ENCODE results near the gene RFC4.
A peak's percentile ranks its signal among the peaks of the same experiment; 100 is the strongest.
"Not testable (repeated sequence)": the region's sequence is repeated elsewhere in the genome, so short reads cannot be mapped to it uniquely, and the experiment has no call there.

Gene RFC4, protein sequence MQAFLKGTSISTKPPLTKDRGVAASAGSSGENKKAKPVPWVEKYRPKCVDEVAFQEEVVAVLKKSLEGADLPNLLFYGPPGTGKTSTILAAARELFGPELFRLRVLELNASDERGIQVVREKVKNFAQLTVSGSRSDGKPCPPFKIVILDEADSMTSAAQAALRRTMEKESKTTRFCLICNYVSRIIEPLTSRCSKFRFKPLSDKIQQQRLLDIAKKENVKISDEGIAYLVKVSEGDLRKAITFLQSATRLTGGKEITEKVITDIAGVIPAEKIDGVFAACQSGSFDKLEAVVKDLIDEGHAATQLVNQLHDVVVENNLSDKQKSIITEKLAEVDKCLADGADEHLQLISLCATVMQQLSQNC

DNA sequence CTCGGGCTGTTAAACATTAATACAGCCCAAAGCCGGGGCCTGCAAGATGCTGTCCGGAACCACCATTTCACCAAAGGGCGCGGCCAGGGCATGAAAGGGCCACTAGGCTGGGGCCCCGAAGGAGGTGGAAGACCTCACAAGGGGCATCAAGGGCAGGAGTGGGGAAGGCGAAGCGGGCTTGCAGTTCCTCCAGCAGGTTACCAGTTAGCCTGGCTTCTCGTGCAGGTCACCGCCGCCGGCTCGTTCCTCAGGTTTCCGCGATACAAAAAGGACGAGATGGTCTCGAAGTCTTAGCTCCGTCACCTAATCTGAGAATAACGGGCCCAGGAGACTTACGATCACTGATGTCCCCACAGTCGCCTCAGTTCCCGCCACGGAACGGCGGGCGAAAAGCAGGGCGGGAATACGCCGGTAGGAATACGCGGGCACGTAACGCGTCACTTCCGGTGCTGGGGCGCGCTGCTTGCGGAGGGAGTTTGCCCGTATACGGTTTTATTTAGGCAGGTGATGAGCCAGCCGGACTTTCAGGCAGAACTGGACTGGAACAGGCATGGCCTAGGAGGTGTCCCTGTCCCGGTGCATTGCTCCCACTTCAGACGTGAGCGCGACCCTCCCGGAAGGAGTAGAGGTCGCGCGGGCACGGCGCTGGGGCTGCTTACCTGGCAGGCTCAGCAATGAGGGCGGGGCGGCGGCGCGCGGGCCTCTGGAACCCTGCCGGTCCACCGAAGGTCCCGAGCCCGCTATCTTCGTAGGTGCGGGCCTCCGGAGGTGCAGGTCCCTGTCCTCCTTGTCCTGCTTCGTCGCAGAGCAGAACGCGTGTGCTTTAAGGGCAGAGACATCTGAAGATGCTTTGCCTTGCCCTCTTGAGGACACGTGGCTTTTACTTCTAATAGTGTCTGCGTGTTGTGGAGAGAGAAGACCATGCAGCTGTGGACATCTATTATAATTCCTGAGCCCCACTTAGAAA, at the start of gene RFC4:
TSS of gene RFC4 (minus strand) at position 394 of the 967 bp plus-strand sequence. CDS start 1,769 bp downstream, outside the sequence.
- Histone ChIP-seq H3K4me3 (ENCODE audit: low read length in 2 of 2) (peak within 1 kb of the TSS; percentile 82 to 99), H3K27ac (ENCODE audit: low read depth in 2 of 2, low read length in 2 of 2) (peak within 1 kb of the TSS; percentile 89 to 94), H3K4me1 (ENCODE audit: control insufficient read depth in 2 of 2, insufficient read depth in 2 of 2, low read length in 2 of 2) (peaks cover 7 to 8% of the 10 kb centered on the region in 2 donors), H3K9ac (ENCODE audit: low read depth in 1 of 2, low read length in 2 of 2) (peak within 1 kb of the TSS; percentile 85 to 87), H3K9me3 (ENCODE audit: control insufficient read depth in 2 of 2, low read length in 2 of 2) (no peaks in the 10 kb centered on the region), H3K27me3 (ENCODE audit: control insufficient read depth in 2 of 2, insufficient read depth in 2 of 2, low read length in 2 of 2) (no peaks in the 10 kb centered on the region), H3K36me3 (ENCODE audit: control insufficient read depth in 2 of 2, insufficient read depth in 2 of 2, low read length in 2 of 2) (no peaks in the 10 kb centered on the region)

DNA sequence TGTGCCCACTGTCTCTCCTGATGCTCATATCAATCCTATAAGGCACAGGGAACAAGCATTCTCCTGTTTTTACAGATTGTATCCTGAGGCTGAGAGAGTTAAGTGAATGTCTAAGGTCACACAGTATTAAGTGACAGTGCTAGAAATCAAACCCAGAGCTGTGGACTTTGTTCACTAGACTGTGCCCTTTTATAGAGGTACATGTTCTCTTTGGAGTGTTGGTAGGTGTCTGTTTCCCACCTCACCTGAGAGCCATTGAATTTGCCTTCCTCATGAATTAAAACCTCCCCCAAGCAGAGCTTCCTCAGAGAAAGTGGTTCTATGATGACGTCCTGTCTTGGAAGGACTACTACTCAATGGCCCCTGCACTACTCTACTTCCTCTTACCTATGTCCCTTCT, 48.7 kb upstream of the RFC4 start:
- H3K9me3 ChIP-seq (ENCODE audit: control insufficient read depth in 2 of 2, low read length in 2 of 2), result no peaks in the 10 kb centered on the region
- no peak overlapping the region for H3K27ac ChIP-seq (ENCODE audit: low read depth in 2 of 2, low read length in 2 of 2)
- H3K27me3 ChIP-seq (ENCODE audit: control insufficient read depth in 2 of 2, insufficient read depth in 2 of 2, low read length in 2 of 2), result no peaks in the 10 kb centered on the region
- H3K4me3 ChIP-seq (ENCODE audit: low read length in 2 of 2), result no peak overlapping the region
- H3K9ac ChIP-seq (ENCODE audit: low read depth in 1 of 2, low read length in 2 of 2), result no peak overlapping the region
- no peaks in the 10 kb centered on the region for H3K36me3 ChIP-seq (ENCODE audit: control insufficient read depth in 2 of 2, insufficient read depth in 2 of 2, low read length in 2 of 2)
- H3K4me1 ChIP-seq (ENCODE audit: control insufficient read depth in 2 of 2, insufficient read depth in 2 of 2, low read length in 2 of 2), result no peaks in the 10 kb centered on the region

DNA sequence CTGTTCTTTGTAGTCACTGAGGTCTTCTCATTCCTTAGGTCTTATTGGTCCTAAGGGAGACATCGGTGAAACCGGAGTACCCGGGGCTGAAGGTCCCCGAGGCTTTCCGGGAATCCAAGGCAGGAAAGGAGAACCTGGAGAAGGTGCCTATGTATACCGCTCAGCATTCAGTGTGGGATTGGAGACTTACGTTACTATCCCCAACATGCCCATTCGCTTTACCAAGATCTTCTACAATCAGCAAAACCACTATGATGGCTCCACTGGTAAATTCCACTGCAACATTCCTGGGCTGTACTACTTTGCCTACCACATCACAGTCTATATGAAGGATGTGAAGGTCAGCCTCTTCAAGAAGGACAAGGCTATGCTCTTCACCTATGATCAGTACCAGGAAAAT, 47.9 kb upstream of the RFC4 start:
- Histone ChIP-seq H3K27me3 (ENCODE audit: control insufficient read depth in 2 of 2, insufficient read depth in 2 of 2, low read length in 2 of 2) (no peaks in the 10 kb centered on the region), H3K4me1 (ENCODE audit: control insufficient read depth in 2 of 2, insufficient read depth in 2 of 2, low read length in 2 of 2) (no peaks in the 10 kb centered on the region), H3K36me3 (ENCODE audit: control insufficient read depth in 2 of 2, insufficient read depth in 2 of 2, low read length in 2 of 2) (no peaks in the 10 kb centered on the region), H3K27ac (ENCODE audit: low read depth in 2 of 2, low read length in 2 of 2) (no peak overlapping the region), H3K4me3 (ENCODE audit: low read length in 2 of 2) (no peak overlapping the region), H3K9ac (ENCODE audit: low read depth in 1 of 2, low read length in 2 of 2) (no peak overlapping the region), H3K9me3 (ENCODE audit: control insufficient read depth in 2 of 2, low read length in 2 of 2) (no peaks in the 10 kb centered on the region)

DNA sequence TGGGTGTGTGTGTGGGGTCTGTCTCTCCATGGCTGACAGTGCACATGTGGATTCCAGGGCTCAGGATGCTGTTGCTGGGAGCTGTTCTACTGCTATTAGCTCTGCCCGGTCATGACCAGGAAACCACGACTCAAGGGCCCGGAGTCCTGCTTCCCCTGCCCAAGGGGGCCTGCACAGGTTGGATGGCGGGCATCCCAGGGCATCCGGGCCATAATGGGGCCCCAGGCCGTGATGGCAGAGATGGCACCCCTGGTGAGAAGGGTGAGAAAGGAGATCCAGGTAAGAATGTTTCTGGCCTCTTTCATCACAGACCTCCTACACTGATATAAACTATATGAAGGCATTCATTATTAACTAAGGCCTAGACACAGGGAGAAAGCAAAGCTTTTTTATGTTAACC, 46.7 kb upstream of the RFC4 start:
- Histone ChIP-seq H3K4me1 (ENCODE audit: control insufficient read depth in 2 of 2, insufficient read depth in 2 of 2, low read length in 2 of 2) (no peaks in the 10 kb centered on the region), H3K27ac (ENCODE audit: low read depth in 2 of 2, low read length in 2 of 2) (no peak overlapping the region)

DNA sequence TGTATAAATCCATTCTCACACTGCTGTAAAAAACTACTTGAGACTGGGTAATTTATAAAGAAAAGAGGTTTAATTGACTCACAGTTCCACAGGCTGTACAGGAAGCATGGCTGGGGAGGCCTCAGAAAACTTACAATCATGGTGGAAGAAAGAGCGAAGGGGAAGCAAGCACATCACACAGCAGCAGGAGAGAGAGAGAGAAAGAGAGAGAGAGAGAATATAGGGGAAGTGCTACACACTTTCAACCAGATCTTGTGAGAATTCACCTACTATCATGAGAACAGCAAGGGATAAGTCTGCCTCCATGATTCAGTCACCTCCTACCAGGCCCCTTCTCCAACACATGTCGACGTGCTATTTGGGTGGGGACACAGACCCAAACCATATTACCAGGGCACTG, 45.6 kb upstream of the RFC4 start:
- H3K27ac ChIP-seq (ENCODE audit: low read depth in 2 of 2, low read length in 2 of 2); H3K9me3 ChIP-seq (ENCODE audit: control insufficient read depth in 2 of 2, low read length in 2 of 2); H3K27me3 ChIP-seq (ENCODE audit: control insufficient read depth in 2 of 2, insufficient read depth in 2 of 2, low read length in 2 of 2); H3K4me3 ChIP-seq (ENCODE audit: low read length in 2 of 2); H3K4me1 ChIP-seq (ENCODE audit: control insufficient read depth in 2 of 2, insufficient read depth in 2 of 2, low read length in 2 of 2); H3K36me3 ChIP-seq (ENCODE audit: control insufficient read depth in 2 of 2, insufficient read depth in 2 of 2, low read length in 2 of 2); H3K9ac ChIP-seq (ENCODE audit: low read depth in 1 of 2, low read length in 2 of 2): not testable (repeated sequence)

More for the DNA sequence above, 46.7 kb upstream of the RFC4 start:
- no peaks in the 10 kb centered on the region for H3K27me3 ChIP-seq (ENCODE audit: control insufficient read depth in 2 of 2, insufficient read depth in 2 of 2, low read length in 2 of 2)
- no peaks in the 10 kb centered on the region for H3K36me3 ChIP-seq (ENCODE audit: control insufficient read depth in 2 of 2, insufficient read depth in 2 of 2, low read length in 2 of 2)
- H3K9me3 ChIP-seq (ENCODE audit: control insufficient read depth in 2 of 2, low read length in 2 of 2), result no peaks in the 10 kb centered on the region
- H3K9ac ChIP-seq (ENCODE audit: low read depth in 1 of 2, low read length in 2 of 2), result no peak overlapping the region
- no peak overlapping the region for H3K4me3 ChIP-seq (ENCODE audit: low read length in 2 of 2)

DNA sequence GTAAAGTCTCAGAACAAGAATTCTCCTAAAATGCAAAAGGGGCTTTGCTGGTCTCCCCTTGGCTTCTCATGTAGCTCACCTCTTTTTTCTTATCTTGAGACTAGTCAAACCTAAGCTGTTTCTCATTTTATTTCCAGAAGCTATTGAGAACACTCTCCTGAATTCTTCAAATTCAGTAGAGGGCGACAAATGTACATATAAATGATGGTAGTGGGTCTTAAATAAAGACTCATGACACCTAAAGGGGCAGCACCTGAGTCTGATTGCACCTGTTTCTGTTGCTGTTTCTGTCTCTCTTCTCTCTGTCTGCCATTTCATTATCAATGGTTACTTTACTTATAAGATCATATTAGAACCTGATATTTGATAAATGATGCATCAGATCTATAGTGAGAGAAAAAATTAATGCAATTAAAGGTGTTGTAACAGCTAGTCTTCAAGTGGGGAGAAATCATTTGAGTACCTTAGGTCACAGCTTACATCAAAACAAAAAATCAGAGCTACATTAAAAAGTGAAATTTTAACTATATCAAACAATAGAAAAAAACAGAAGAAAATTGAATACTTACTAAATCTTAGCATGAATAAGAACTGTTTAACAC, 43.2 kb upstream of the RFC4 start:
- H3K4me1 ChIP-seq (ENCODE audit: control insufficient read depth in 2 of 2, insufficient read depth in 2 of 2, low read length in 2 of 2), result no peaks in the 10 kb centered on the region
- H3K4me3 ChIP-seq (ENCODE audit: low read length in 2 of 2), result no peak overlapping the region
- no peak overlapping the region for H3K9ac ChIP-seq (ENCODE audit: low read depth in 1 of 2, low read length in 2 of 2)
- no peak overlapping the region for H3K27ac ChIP-seq (ENCODE audit: low read depth in 2 of 2, low read length in 2 of 2)
- H3K9me3 ChIP-seq (ENCODE audit: control insufficient read depth in 2 of 2, low read length in 2 of 2), result no peaks in the 10 kb centered on the region
- peaks cover 0 to 3% of the 10 kb centered on the region in 2 donors for H3K27me3 ChIP-seq (ENCODE audit: control insufficient read depth in 2 of 2, insufficient read depth in 2 of 2, low read length in 2 of 2)
- no peaks in the 10 kb centered on the region for H3K36me3 ChIP-seq (ENCODE audit: control insufficient read depth in 2 of 2, insufficient read depth in 2 of 2, low read length in 2 of 2)

DNA sequence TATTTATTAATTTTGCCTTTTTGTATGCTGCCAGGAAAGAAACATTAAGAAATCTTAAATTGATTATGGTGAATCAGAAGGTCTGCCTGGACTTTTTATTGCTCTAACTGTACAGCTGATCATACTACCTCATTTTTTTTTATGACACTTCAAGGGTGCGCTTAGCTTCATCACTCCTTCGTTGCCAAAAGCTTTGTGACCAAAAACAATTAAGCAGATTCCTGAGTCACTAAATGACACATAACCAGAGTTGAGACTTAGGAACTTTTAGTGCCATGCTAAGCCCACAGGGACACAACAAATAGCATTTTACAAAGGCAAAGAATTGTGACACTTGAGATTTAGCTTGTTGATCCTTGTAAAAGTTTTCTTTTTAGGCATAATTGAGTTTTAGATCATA, 41.2 kb upstream of the RFC4 start:
- Histone ChIP-seq H3K27ac (ENCODE audit: low read depth in 2 of 2, low read length in 2 of 2) (no peak overlapping the region), H3K9me3 (ENCODE audit: control insufficient read depth in 2 of 2, low read length in 2 of 2) (no peaks in the 10 kb centered on the region), H3K4me1 (ENCODE audit: control insufficient read depth in 2 of 2, insufficient read depth in 2 of 2, low read length in 2 of 2) (no peaks in the 10 kb centered on the region), H3K27me3 (ENCODE audit: control insufficient read depth in 2 of 2, insufficient read depth in 2 of 2, low read length in 2 of 2) (peaks cover 0 to 3% of the 10 kb centered on the region in 2 donors), H3K9ac (ENCODE audit: low read depth in 1 of 2, low read length in 2 of 2) (no peak overlapping the region), H3K36me3 (ENCODE audit: control insufficient read depth in 2 of 2, insufficient read depth in 2 of 2, low read length in 2 of 2) (no peaks in the 10 kb centered on the region), H3K4me3 (ENCODE audit: low read length in 2 of 2) (no peak overlapping the region)

DNA sequence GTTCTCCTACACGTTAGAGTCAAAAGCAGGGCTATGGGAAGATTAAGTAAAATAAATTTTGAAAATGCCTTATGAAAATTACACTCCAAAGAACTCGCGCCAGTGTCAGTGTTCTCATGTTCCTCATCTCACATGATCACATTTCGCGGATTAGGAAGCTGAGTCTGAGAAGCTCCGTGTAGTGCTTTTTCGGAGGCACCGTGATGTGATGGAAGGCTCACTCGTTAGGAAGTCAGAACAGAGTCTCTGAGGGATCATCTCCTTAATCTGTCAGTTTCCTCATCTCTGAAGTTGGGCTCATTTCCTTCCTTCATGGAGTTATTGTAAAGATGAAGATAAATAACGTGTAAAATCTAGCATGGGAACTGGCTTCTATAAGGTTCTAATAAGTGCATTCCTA, 39.5 kb upstream of the RFC4 start:
- no peak overlapping the region for H3K4me3 ChIP-seq (ENCODE audit: low read length in 2 of 2)

DNA sequence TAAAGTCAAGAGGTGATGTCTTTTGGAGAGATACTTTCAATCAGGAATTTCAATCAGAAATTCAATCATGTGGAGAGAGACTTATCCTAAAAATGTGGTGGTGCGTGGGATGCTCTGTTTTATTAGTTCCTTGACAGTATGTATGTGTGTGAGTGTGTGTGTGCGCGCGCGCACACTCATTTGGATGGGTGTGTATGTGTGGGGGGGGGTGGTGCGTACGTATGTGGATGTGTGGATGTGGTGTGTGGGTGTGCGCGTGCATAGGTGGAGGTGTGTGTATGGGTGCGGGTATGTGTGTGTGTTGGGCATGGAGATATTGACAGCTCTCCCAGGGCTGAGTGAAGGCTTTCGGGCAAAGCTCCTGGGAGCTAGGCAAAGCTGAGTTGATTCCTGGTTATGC, 38.6 kb upstream of the RFC4 start:
- no peak overlapping the region for H3K9ac ChIP-seq (ENCODE audit: low read depth in 1 of 2, low read length in 2 of 2)
- no peaks in the 10 kb centered on the region for H3K9me3 ChIP-seq (ENCODE audit: control insufficient read depth in 2 of 2, low read length in 2 of 2)

More for the DNA sequence above, 39.5 kb upstream of the RFC4 start:
- Histone ChIP-seq H3K9me3 (ENCODE audit: control insufficient read depth in 2 of 2, low read length in 2 of 2) (no peaks in the 10 kb centered on the region), H3K9ac (ENCODE audit: low read depth in 1 of 2, low read length in 2 of 2) (no peak overlapping the region), H3K27ac (ENCODE audit: low read depth in 2 of 2, low read length in 2 of 2) (no peak overlapping the region), H3K27me3 (ENCODE audit: control insufficient read depth in 2 of 2, insufficient read depth in 2 of 2, low read length in 2 of 2) (peaks cover 0 to 3% of the 10 kb centered on the region in 2 donors), H3K4me1 (ENCODE audit: control insufficient read depth in 2 of 2, insufficient read depth in 2 of 2, low read length in 2 of 2) (no peaks in the 10 kb centered on the region), H3K36me3 (ENCODE audit: control insufficient read depth in 2 of 2, insufficient read depth in 2 of 2, low read length in 2 of 2) (no peaks in the 10 kb centered on the region)

DNA sequence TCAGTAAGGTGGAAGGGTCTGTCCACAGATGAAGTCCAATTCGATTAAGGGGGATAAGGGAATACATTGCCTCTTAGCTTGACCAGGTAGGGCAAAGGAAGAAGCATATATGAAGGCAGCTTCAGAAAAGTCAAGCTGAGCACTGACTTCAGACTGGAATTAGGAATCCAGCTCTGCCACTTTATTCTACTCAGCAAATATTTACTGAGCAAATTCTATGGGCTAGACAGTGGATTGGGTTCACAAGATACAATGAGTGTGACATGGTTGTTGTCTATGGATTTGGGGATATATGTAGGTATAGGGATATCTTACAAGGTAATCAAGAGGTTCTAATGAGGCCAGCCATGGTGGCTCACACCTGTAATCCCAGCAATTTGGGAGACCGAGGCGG, 36.8 kb upstream of the RFC4 start:
- Histone ChIP-seq H3K27me3 (ENCODE audit: control insufficient read depth in 2 of 2, insufficient read depth in 2 of 2, low read length in 2 of 2) (peaks cover 0 to 3% of the 10 kb centered on the region in 2 donors), H3K4me1 (ENCODE audit: control insufficient read depth in 2 of 2, insufficient read depth in 2 of 2, low read length in 2 of 2) (no peaks in the 10 kb centered on the region), H3K27ac (ENCODE audit: low read depth in 2 of 2, low read length in 2 of 2) (no peak overlapping the region), H3K9me3 (ENCODE audit: control insufficient read depth in 2 of 2, low read length in 2 of 2) (no peaks in the 10 kb centered on the region), H3K4me3 (ENCODE audit: low read length in 2 of 2) (no peak overlapping the region), H3K9ac (ENCODE audit: low read depth in 1 of 2, low read length in 2 of 2) (no peak overlapping the region), H3K36me3 (ENCODE audit: control insufficient read depth in 2 of 2, insufficient read depth in 2 of 2, low read length in 2 of 2) (no peaks in the 10 kb centered on the region)

More for the DNA sequence above, 38.6 kb upstream of the RFC4 start:
- no peak overlapping the region for H3K27ac ChIP-seq (ENCODE audit: low read depth in 2 of 2, low read length in 2 of 2)
- H3K4me1 ChIP-seq (ENCODE audit: control insufficient read depth in 2 of 2, insufficient read depth in 2 of 2, low read length in 2 of 2), result no peaks in the 10 kb centered on the region
- no peak overlapping the region for H3K4me3 ChIP-seq (ENCODE audit: low read length in 2 of 2)
- H3K27me3 ChIP-seq (ENCODE audit: control insufficient read depth in 2 of 2, insufficient read depth in 2 of 2, low read length in 2 of 2), result peaks cover 0 to 3% of the 10 kb centered on the region in 2 donors
- H3K36me3 ChIP-seq (ENCODE audit: control insufficient read depth in 2 of 2, insufficient read depth in 2 of 2, low read length in 2 of 2), result no peaks in the 10 kb centered on the region

Data from mucosa of rectum (tissue), 2 donors.